HG02884 (cell line): ENCODE results near the gene IL22.
A peak's percentile ranks its signal among the peaks of the same experiment; 100 is the strongest.
"Not testable (repeated sequence)": the region's sequence is repeated elsewhere in the genome, so short reads cannot be mapped to it uniquely, and the experiment has no call there.

Source experiments
- ATAC-seq: cut with Tn5 transposase; IDR thresholded peaks from one replicate; pipeline ENCODE4 v1.9.1; 2021; ENCODE audit warnings: mild to moderate bottlenecking, moderate library complexity; ENCODE audit not compliant: unreplicated experiment

Gene IL22

DNA sequence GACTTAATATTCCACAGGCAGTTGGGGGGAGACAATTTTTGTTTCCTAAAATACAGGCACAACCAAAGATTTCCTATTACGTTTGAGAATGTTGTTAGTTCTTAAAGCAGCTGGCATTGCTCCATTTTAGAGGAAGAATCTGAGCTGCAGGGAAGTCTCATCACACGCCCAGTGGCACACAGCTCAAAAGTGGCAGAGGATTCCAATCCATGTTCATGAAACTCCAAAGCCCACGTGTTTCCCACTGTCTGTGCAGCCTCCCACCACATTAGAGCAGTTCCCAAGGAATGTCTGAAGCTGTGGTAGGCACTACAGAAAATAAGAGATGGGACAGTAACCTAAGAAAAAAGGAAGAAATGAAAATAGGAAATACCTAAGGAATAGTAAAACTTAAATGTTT lies 21.7 kb downstream of the IL22 start:
- no peak for ATAC-seq

- no peak for ATAC-seq
These were observed 22.2 kb downstream of the IL22 start for GRCh38 chr12:68231229-68231628.

GRCh38 chr12:68229956-68230355 lies 23.4 kb downstream of the IL22 start:
- ATAC-seq: no peak

GRCh38 chr12:68227356-68227755 lies 26.0 kb downstream of the IL22 start:
- ATAC-seq: no peak

- no peak for ATAC-seq
These were observed 27.6 kb downstream of the IL22 start, which contains the start of gene IL26 for GRCh38 chr12:68225576-68226476. TSS of gene IL26 (minus strand) at chr12:68225810. CDS start at chr12:68225756, 54 bp downstream.

GRCh38 chr12:68224613-68225285 lies 28.7 kb downstream of the IL22 start:
- no peak for ATAC-seq

DNA sequence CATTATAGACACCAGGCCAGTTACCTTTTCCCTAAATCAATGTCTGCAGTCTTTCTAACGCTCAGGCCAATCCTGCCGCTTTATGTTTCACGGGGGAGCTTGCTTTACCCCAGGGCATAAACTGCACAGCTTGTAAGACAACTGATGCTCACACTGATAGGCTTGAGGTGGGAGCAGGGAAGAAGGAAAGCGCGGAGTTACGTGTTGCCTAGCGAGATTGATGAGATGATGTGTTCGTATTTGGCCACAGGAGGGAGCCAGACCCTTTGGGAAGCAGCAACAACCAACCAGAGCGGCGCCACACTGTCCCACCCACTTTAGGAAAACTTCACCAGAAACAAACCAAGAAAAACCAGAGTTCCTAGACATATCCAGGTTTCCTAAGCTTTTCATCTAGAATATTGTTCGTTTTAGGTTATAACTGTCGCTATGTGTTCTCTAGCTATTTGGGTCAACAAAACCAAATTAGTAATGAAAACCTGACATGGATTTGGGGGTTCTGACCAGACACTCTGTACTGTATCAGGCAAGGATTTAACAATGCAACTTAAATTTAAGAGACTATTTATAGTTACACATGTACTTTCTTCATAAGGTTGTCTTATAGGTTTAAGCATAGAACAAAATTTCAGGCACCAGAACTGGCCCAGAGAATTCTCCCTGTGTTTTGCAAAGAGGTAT lies 30.2 kb downstream of the IL22 start:
- peak; percentile 89 for ATAC-seq

DNA sequence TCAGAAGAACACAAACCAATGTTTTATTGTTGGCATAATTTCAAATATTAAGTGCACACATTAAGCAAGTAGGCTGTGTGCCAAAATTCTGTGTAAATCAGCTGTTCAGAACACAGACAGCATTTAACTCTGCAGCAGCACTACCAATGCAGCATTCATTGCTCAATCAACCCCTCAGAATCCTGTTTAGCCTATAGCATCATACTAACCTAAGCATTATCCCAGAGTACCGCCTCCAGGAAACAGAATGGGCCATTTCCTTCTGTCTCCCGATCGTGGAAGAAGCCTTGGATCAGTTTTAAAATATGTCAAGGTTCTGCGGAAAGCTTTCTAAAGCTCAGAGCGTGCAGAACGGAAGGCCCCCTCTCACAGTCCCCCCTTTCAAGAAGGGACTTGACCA lies 31.1 kb downstream of the IL22 start:
- no peak for ATAC-seq

- ATAC-seq: no peak
These were observed 31.9 kb downstream of the IL22 start for GRCh38 chr12:68221497-68221896.

GRCh38 chr12:68210875-68211274 lies 42.5 kb downstream of the IL22 start:
- ATAC-seq: no peak

DNA sequence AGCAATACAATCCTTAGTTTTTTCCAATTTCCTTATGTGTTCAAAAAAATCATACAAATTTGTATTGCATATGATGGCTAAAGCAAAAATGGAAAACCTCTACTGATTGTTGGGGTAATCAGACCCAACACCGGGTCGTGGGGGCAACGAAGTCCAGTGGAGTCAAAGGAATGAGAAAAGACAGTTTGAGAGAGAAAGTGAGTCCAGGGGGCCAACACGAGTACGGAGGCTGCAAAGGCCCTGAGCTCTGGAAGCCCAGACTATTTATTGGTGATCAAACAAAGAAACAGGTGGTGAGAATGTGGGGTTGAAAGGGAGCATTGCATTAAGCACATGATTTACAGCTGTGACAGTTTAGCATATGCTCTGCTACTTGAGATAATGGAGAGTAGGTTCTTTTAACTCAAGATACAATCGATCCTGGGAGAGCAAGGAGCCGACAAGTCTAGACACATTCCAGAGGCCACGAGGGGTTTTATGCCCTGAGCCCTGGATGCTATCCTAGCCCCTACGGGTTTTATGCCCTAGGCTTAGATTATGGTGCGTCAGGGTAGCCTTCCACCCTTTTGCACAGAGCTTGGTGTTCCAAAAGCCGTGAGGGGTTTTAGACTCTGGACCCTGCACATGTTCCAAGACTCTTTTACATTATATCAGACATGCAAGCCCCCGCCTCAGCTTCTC lies 44.2 kb downstream of the IL22 start:
- not testable (repeated sequence) for ATAC-seq

DNA sequence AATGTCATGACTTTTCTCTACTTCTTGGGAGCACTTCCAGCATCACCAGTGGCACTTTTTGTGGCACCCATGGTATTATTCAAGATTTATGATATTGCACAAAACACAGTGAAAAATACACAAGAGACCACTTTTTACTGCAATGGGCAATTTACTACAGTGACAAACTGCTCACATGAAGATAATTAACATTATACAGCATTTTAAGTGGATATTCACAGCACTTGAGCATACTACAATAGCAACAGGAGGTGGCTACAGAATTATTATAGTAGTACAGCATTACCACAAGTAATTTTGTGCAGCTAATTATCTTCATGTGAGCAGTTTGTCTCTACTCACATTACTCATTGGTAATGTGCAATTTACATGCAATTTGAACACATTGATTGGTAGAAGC lies 46.1 kb downstream of the IL22 start:
- ATAC-seq: no peak

DNA sequence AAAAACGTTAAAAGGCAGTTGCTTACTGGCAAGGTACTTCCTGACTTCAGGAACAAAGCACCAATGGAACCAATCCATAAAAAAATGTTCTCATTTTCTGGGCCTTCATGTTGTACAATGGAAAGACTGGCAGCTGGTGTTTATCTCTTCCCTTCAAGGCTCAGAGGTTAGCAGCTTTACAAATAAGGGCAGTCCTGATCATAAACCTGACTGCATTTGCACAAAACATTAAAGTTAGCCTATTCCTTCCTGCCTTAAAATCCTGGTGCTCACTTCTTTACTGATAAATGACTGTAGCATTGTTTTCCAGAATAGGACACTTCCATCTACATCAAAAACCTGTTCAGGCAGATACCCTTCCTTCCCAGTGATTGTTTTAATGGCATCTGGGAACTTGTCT lies 47.0 kb downstream of the IL22 start:
- no peak for ATAC-seq

DNA sequence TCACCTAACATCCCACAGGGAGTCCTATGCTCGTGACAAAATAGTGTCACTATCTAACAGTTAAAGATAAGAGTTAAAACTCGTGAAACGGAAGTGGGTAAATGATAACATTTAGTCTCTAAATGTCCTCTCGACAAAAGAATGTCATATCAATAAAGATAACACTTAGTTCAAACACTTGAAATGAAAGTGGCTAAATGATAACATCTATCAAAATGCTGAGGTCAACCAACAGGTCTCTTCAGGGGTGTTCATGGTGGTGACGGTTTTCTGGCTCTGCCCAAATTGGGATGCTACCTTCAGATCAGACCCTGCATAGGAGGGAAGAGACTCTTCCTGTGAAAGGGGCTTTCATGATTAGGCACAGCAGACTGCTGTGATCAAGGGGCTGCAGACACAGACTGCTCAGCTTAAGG lies 49.9 kb downstream of the IL22 start:
- no peak for ATAC-seq

DNA sequence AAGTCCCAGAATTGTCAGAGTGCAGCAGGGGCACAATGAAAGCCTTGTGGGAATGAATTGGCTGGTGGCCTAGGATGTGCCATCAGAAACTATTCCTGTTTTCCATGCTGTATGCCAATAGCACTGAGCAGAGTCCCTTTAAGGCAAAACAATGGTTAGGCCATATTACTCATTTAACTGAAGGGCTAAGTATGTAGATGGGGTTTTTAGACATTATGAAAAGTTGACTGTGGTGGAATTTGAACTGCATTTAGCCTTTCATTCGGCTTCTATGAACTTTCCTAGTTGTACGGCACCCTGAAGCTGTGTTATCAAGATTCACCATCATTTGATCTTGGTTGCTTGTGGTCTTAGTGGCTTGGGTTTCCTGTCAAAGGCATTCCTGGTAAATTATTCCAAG lies 52.5 kb downstream of the IL22 start:
- no peak for ATAC-seq

- no peak for ATAC-seq
These were observed 54.3 kb downstream of the IL22 start for GRCh38 chr12:68199127-68199526.

DNA sequence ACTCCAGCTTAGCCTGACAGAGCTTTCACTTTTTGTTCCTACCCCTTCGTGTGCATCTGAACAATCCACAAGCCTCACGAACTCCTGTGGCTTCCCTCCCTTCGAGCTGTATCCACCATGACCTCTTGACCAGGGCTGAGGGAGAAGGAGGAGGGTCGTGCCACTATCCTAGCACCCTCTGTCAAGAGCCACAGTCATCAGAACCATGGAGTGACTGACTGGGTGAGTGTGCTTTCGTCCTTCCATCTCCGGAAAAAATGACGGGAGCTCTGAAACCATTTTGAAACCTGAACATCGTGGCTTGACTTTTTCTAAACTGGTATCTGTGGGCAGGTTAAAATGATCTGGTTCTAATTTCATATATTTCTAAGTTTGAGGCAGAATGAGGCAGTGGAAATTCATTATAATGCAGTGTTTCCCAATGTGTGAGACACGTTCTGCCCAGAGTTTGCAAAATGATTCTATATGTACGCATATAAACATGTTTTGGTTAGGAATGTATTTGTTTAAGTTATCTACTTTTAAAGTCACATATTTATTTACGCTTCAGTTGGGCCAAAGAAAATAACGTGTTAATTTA lies 54.8 kb downstream of the IL22 start:
- no peak for ATAC-seq
